ENCODE measurements around the gene BACH1. TPM values are rescaled to one million over a fixed set of nuclear protein-coding genes. Genes with fewer than 3 reads are reported as not detected.

The BACH1 gene
- total RNA-seq, 1 experiment from 2014 or later, result 20.0 TPM

- no TSS peak for BruUV-seq (replicated peaks)
- ATAC-seq (no peak), DNase-seq (ENCODE audit: low read depth, low spot score) (no peak)
- Histone ChIP-seq H3K27me3 (ENCODE audit: control insufficient read depth, insufficient read depth, low read length) (no peaks in the 10 kb centered on the region), H3K9me3 (ENCODE audit: control insufficient read depth, insufficient read depth, low read depth, low read length) (no peaks in the 10 kb centered on the region), H3K27ac (ENCODE audit: low read length) (no peak overlapping the region), H3K36me3 (ENCODE audit: control insufficient read depth, insufficient read depth, low read length) (no peaks in the 10 kb centered on the region), H3K4me1 (ENCODE audit: control insufficient read depth, insufficient read depth, low read length) (no peaks in the 10 kb centered on the region), H3K4me3 (ENCODE audit: low read depth in 2 of 2, low read length in 2 of 2) (no peak overlapping the region)
- TF ChIP-seq POLR2AphosphoS5 (IDR thresholded peaks at IDR 0.05; ENCODE audit: low read depth, low read length) (no peak), TCF7L2 (IDR thresholded peaks at IDR 0.05; ENCODE audit: low read depth, low read length) (no peak), SIN3A (IDR thresholded peaks at IDR 0.05; ENCODE audit: borderline replicate concordance, insufficient read depth, low read depth, low read length) (no peak)
- TF ChIP-seq, protein P1, sequence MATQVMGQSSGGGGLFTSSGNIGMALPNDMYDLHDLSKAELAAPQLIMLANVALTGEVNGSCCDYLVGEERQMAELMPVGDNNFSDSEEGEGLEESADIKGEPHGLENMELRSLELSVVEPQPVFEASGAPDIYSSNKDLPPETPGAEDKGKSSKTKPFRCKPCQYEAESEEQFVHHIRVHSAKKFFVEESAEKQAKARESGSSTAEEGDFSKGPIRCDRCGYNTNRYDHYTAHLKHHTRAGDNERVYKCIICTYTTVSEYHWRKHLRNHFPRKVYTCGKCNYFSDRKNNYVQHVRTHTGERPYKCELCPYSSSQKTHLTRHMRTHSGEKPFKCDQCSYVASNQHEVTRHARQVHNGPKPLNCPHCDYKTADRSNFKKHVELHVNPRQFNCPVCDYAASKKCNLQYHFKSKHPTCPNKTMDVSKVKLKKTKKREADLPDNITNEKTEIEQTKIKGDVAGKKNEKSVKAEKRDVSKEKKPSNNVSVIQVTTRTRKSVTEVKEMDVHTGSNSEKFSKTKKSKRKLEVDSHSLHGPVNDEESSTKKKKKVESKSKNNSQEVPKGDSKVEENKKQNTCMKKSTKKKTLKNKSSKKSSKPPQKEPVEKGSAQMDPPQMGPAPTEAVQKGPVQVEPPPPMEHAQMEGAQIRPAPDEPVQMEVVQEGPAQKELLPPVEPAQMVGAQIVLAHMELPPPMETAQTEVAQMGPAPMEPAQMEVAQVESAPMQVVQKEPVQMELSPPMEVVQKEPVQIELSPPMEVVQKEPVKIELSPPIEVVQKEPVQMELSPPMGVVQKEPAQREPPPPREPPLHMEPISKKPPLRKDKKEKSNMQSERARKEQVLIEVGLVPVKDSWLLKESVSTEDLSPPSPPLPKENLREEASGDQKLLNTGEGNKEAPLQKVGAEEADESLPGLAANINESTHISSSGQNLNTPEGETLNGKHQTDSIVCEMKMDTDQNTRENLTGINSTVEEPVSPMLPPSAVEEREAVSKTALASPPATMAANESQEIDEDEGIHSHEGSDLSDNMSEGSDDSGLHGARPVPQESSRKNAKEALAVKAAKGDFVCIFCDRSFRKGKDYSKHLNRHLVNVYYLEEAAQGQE (IDR thresholded peaks at IDR 0.05; ENCODE audit: insufficient read depth in 1 of 2, low read depth in 2 of 2, low read length in 1 of 2), result no peak
- TF ChIP-seq, protein P2, sequence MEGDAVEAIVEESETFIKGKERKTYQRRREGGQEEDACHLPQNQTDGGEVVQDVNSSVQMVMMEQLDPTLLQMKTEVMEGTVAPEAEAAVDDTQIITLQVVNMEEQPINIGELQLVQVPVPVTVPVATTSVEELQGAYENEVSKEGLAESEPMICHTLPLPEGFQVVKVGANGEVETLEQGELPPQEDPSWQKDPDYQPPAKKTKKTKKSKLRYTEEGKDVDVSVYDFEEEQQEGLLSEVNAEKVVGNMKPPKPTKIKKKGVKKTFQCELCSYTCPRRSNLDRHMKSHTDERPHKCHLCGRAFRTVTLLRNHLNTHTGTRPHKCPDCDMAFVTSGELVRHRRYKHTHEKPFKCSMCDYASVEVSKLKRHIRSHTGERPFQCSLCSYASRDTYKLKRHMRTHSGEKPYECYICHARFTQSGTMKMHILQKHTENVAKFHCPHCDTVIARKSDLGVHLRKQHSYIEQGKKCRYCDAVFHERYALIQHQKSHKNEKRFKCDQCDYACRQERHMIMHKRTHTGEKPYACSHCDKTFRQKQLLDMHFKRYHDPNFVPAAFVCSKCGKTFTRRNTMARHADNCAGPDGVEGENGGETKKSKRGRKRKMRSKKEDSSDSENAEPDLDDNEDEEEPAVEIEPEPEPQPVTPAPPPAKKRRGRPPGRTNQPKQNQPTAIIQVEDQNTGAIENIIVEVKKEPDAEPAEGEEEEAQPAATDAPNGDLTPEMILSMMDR (IDR thresholded peaks at IDR 0.05), result no peak
- intact Hi-C loops (cut with micrococcal nuclease; ENCODE audit: unreplicated experiment) (no loop called here), in situ Hi-C loops (cut with HindIII; ENCODE audit: low pct_unique_long_range_greater_than_20kb, low sequenced_read_pairs) (no loop called here)
- CTCF ChIA-PET, result interaction anchor here (0.7 kb wide), 1 partner anchor 263 kb away, joined by 5 read pairs; no protein-coding TSS in a partner anchor
- POLR2A ChIA-PET, result no interaction called here
Measured at GRCh38 chr21:29365661-29366265, 67.0 kb downstream of the BACH1 start.

- in situ Hi-C loops (cut with HindIII; ENCODE audit: low pct_unique_long_range_greater_than_20kb, low sequenced_read_pairs) (no loop called here), intact Hi-C loops (cut with micrococcal nuclease; ENCODE audit: unreplicated experiment) (no loop called here)
- CTCF ChIA-PET, result interaction anchor here (0.7 kb wide), 1 partner anchor 264 kb away, joined by 5 read pairs; no protein-coding TSS in a partner anchor
- Histone ChIP-seq H3K4me1 (ENCODE audit: control insufficient read depth, insufficient read depth, low read length) (no peaks in the 10 kb centered on the region), H3K27me3 (ENCODE audit: control insufficient read depth, insufficient read depth, low read length) (no peaks in the 10 kb centered on the region), H3K36me3 (ENCODE audit: control insufficient read depth, insufficient read depth, low read length) (no peaks in the 10 kb centered on the region), H3K4me3 (ENCODE audit: low read depth in 2 of 2, low read length in 2 of 2) (no peak overlapping the region), H3K9me3 (ENCODE audit: control insufficient read depth, insufficient read depth, low read depth, low read length) (no peaks in the 10 kb centered on the region), H3K27ac (ENCODE audit: low read length) (no peak overlapping the region)
- TF ChIP-seq POLR2AphosphoS5 (IDR thresholded peaks at IDR 0.05; ENCODE audit: low read depth, low read length), result no peak
- TF ChIP-seq, protein P1 (IDR thresholded peaks at IDR 0.05; ENCODE audit: insufficient read depth in 1 of 2, low read depth in 2 of 2, low read length in 1 of 2), result no peak
- no peak for ATAC-seq
- BruUV-seq (replicated peaks), result no TSS peak
- DNase-seq (ENCODE audit: low read depth, low spot score), result no peak
- POLR2A ChIA-PET, result no interaction called here
Measured at GRCh38 chr21:29366532-29366931, 67.8 kb downstream of the BACH1 start.
